HEK293 (cell line): ENCODE results near the gene GRB10.
A peak's percentile ranks its signal among the peaks of the same experiment; 100 is the strongest.

Experiments used
- BCL11A ChIP-seq: fragments of 450-650 bp; formaldehyde crosslinking; IDR thresholded peaks from 2 replicates; pipeline ENCODE4 v1.5.1; 2016; ENCODE audit warnings: low read depth, missing biosample characterization, missing genetic modification characterization
- EGR2 ChIP-seq: fragments of 450-650 bp; formaldehyde crosslinking; IDR thresholded peaks from 2 replicates; pipeline ENCODE4 v1.5.1; 2016; ENCODE audit warnings: low read depth, missing biosample characterization, missing genetic modification characterization
- FEZF1 ChIP-seq: fragments of 450-650 bp; formaldehyde crosslinking; IDR thresholded peaks from 2 replicates; pipeline ENCODE4 v1.5.1; 2016; ENCODE audit warnings: missing biosample characterization, missing genetic modification characterization
- KLF10 ChIP-seq: fragments of 450-650 bp; IDR thresholded peaks from 2 replicates; pipeline ENCODE4 v1.5.1; 2018; ENCODE audit warnings: missing biosample characterization, mild to moderate bottlenecking, missing genetic modification characterization
- KLF8 ChIP-seq: fragments of 450-650 bp; formaldehyde crosslinking; IDR thresholded peaks from 2 replicates; pipeline ENCODE4 v1.5.1; 2016; ENCODE audit warnings: missing biosample characterization, missing genetic modification characterization
- PRDM1 ChIP-seq: fragments of 450-650 bp; formaldehyde crosslinking; IDR thresholded peaks from 2 replicates; pipeline ENCODE4; 2016; ENCODE audit warnings: missing biosample characterization, missing genetic modification characterization
- SETDB1 ChIP-seq: IDR thresholded peaks from one replicate; pipeline ENCODE4 v1.6.1; 2017; ENCODE audit warnings: mild to moderate bottlenecking, low read length, moderate library complexity, mixed read lengths; ENCODE audit not compliant: insufficient read length
- SP3 ChIP-seq: fragments of 450-650 bp; formaldehyde crosslinking; IDR thresholded peaks from 2 replicates; pipeline ENCODE4 v1.5.1; 2016; ENCODE audit warnings: missing biosample characterization, missing genetic modification characterization
- ZBTB1 ChIP-seq: fragments of 450-650 bp; formaldehyde crosslinking; IDR thresholded peaks from 2 replicates; pipeline ENCODE4 v1.5.1; 2016; ENCODE audit warnings: missing biosample characterization, missing genetic modification characterization
- ZBTB6 ChIP-seq: fragments of 450-650 bp; formaldehyde crosslinking; IDR thresholded peaks from 2 replicates; pipeline ENCODE4 v1.5.1; 2017; ENCODE audit warnings: missing biosample characterization, missing genetic modification characterization
- ZFP3 ChIP-seq: fragments of 450-650 bp; formaldehyde crosslinking; IDR thresholded peaks from 2 replicates; pipeline ENCODE4 v1.5.1; 2016; ENCODE audit warnings: low read depth, missing biosample characterization, missing genetic modification characterization
- ZFP41 ChIP-seq: fragments of 450-650 bp; formaldehyde crosslinking; IDR thresholded peaks from 2 replicates; pipeline ENCODE4 v1.5.1; 2016; ENCODE audit warnings: missing biosample characterization, missing genetic modification characterization, borderline replicate concordance
- ZNF132 ChIP-seq: fragments of 450-650 bp; formaldehyde crosslinking; IDR thresholded peaks from 2 replicates; pipeline ENCODE4 v1.5.1; 2017; ENCODE audit warnings: missing biosample characterization, missing genetic modification characterization, borderline replicate concordance
- ZNF133 ChIP-seq: fragments of 450-650 bp; formaldehyde crosslinking; IDR thresholded peaks from 2 replicates; pipeline ENCODE4 v1.5.1; 2016; ENCODE audit warnings: missing biosample characterization, missing genetic modification characterization
- ZNF146 ChIP-seq: fragments of 450-650 bp; formaldehyde crosslinking; IDR thresholded peaks from 2 replicates; pipeline ENCODE4 v1.5.1; 2016; ENCODE audit warnings: missing biosample characterization, missing genetic modification characterization
- ZNF175 ChIP-seq: fragments of 450-650 bp; formaldehyde crosslinking; IDR thresholded peaks from 2 replicates; pipeline ENCODE4 v1.5.1; 2016; ENCODE audit warnings: missing biosample characterization, missing genetic modification characterization
- ZNF350 ChIP-seq: fragments of 450-650 bp; formaldehyde crosslinking; IDR thresholded peaks from 2 replicates; pipeline ENCODE4 v1.5.0; 2017; ENCODE audit warnings: missing biosample characterization, mild to moderate bottlenecking, missing genetic modification characterization
- ZNF362 ChIP-seq: fragments of 450-650 bp; formaldehyde crosslinking; IDR thresholded peaks from 2 replicates; pipeline ENCODE4 v1.5.1; 2016; ENCODE audit warnings: missing biosample characterization, missing genetic modification characterization
- ZNF37A ChIP-seq: fragments of 450-650 bp; IDR thresholded peaks from 2 replicates; pipeline ENCODE4 v1.5.1; 2018; ENCODE audit warnings: missing biosample characterization, missing genetic modification characterization
- ZNF394 ChIP-seq: fragments of 450-650 bp; formaldehyde crosslinking; IDR thresholded peaks from 2 replicates; pipeline ENCODE4 v1.5.1; 2016; ENCODE audit warnings: missing biosample characterization, missing genetic modification characterization, mild to moderate bottlenecking, moderate library complexity, borderline replicate concordance
- ZNF501 ChIP-seq: fragments of 450-650 bp; formaldehyde crosslinking; IDR thresholded peaks from 2 replicates; pipeline ENCODE4 v1.5.1; 2016; ENCODE audit warnings: missing biosample characterization, missing genetic modification characterization
- ZNF558 ChIP-seq: fragments of 450-650 bp; formaldehyde crosslinking; IDR thresholded peaks from 2 replicates; pipeline ENCODE4 v1.5.1; 2016; ENCODE audit warnings: missing biosample characterization, missing genetic modification characterization
- ZNF610 ChIP-seq: fragments of 450-650 bp; formaldehyde crosslinking; IDR thresholded peaks from 2 replicates; pipeline ENCODE4 v1.5.1; 2016; ENCODE audit warnings: missing biosample characterization, missing genetic modification characterization, borderline replicate concordance
- ZNF626 ChIP-seq: fragments of 450-650 bp; sonication (Bioruptor Pico); formaldehyde crosslinking; IDR thresholded peaks from 2 replicates; pipeline ENCODE4 v1.5.1; 2018; ENCODE audit warnings: missing biosample characterization, missing genetic modification characterization, inconsistent platforms
- ZNF658 ChIP-seq: fragments of 450-650 bp; formaldehyde crosslinking; IDR thresholded peaks from 2 replicates; pipeline ENCODE4; 2016; ENCODE audit warnings: missing biosample characterization, missing genetic modification characterization
- ZNF660 ChIP-seq: fragments of 450-650 bp; IDR thresholded peaks from 2 replicates; pipeline ENCODE4 v1.5.1; 2018; ENCODE audit warnings: missing biosample characterization, mild to moderate bottlenecking, missing genetic modification characterization
- ZNF677 ChIP-seq: fragments of 450-650 bp; IDR thresholded peaks from 2 replicates; pipeline ENCODE4 v1.5.0; 2018; ENCODE audit warnings: missing biosample characterization, mild to moderate bottlenecking, missing genetic modification characterization, moderate library complexity
- ZNF785 ChIP-seq: fragments of 450-650 bp; formaldehyde crosslinking; IDR thresholded peaks from 2 replicates; pipeline ENCODE4 v1.5.1; 2016; ENCODE audit warnings: missing biosample characterization, missing genetic modification characterization
- ZNF792 ChIP-seq: fragments of 450-650 bp; formaldehyde crosslinking; IDR thresholded peaks from 2 replicates; pipeline ENCODE4 v1.5.1; 2016; ENCODE audit warnings: missing biosample characterization, missing genetic modification characterization
- ZSCAN4 ChIP-seq: fragments of 450-650 bp; formaldehyde crosslinking; IDR thresholded peaks from 2 replicates; pipeline ENCODE4 v1.5.1; 2017; ENCODE audit warnings: missing biosample characterization, missing genetic modification characterization
- ZXDB ChIP-seq: fragments of 450-650 bp; formaldehyde crosslinking; IDR thresholded peaks from 2 replicates; pipeline ENCODE4 v1.5.1; 2016; ENCODE audit warnings: missing biosample characterization, missing genetic modification characterization
- TF ChIP-seq, protein P1 (sequence below): fragments of 450-650 bp; formaldehyde crosslinking; IDR thresholded peaks from 2 replicates; pipeline ENCODE4 v1.5.1; 2016; ENCODE audit warnings: missing biosample characterization, missing genetic modification characterization
- TF ChIP-seq, protein P2 (sequence below): sonication (generic); formaldehyde crosslinking; IDR thresholded peaks from 2 replicates; pipeline ENCODE4 v1.8.1; 2022; ENCODE audit warnings: mild to moderate bottlenecking, moderate library complexity, missing genetic modification reagents

Gene GRB10

GRCh38 chr7:50821457-50822008 lies 38.8 kb upstream of the GRB10 start (continued):
- TF ChIP-seq ZNF610 (no peak), SETDB1 (no peak), ZNF677 (no peak), ZNF350 (tag by site-specific recombination) (no peak), ZNF37A (tag by site-specific recombination) (no peak), ZBTB6 (tag by site-specific recombination) (no peak), FEZF1 (tag by site-specific recombination) (peak; percentile 52; the same call in 1 of the 2 replicates), ZBTB1 (tag by site-specific recombination) (no peak), ZNF394 (tag by site-specific recombination) (no peak), ZNF660 (tag by site-specific recombination) (0 out of 2 replicates have a peak, but pooled peaks have one; percentile 58), KLF10 (no peak), ZNF626 (tag by site-specific recombination) (no peak), ZNF785 (tag by site-specific recombination) (no peak), SP3 (tag by site-specific recombination) (0 out of 2 replicates have a peak, but pooled peaks have one; percentile 29), ZSCAN4 (tag by site-specific recombination) (no peak), ZNF362 (no peak), ZNF792 (no peak), ZNF133 (tag by site-specific recombination) (no peak), ZFP41 (tag by site-specific recombination) (no peak), ZNF558 (tag by site-specific recombination) (0 out of 2 replicates have a peak, but pooled peaks have one; percentile 16), EGR2 (tag by site-specific recombination) (no peak), ZNF132 (no peak), ZNF146 (tag by site-specific recombination) (no peak), PRDM1 (tag by site-specific recombination) (peak; percentile 76), ZXDB (tag by site-specific recombination) (0 out of 2 replicates have a peak, but pooled peaks have one; percentile 18), ZNF175 (tag by site-specific recombination) (no peak), KLF8 (tag by site-specific recombination) (no peak), ZNF658 (no peak), BCL11A (no peak), ZFP3 (tag by site-specific recombination) (no peak), ZNF501 (peak; percentile 24; the same call in 1 of the 2 replicates)
- TF ChIP-seq, protein P1, sequence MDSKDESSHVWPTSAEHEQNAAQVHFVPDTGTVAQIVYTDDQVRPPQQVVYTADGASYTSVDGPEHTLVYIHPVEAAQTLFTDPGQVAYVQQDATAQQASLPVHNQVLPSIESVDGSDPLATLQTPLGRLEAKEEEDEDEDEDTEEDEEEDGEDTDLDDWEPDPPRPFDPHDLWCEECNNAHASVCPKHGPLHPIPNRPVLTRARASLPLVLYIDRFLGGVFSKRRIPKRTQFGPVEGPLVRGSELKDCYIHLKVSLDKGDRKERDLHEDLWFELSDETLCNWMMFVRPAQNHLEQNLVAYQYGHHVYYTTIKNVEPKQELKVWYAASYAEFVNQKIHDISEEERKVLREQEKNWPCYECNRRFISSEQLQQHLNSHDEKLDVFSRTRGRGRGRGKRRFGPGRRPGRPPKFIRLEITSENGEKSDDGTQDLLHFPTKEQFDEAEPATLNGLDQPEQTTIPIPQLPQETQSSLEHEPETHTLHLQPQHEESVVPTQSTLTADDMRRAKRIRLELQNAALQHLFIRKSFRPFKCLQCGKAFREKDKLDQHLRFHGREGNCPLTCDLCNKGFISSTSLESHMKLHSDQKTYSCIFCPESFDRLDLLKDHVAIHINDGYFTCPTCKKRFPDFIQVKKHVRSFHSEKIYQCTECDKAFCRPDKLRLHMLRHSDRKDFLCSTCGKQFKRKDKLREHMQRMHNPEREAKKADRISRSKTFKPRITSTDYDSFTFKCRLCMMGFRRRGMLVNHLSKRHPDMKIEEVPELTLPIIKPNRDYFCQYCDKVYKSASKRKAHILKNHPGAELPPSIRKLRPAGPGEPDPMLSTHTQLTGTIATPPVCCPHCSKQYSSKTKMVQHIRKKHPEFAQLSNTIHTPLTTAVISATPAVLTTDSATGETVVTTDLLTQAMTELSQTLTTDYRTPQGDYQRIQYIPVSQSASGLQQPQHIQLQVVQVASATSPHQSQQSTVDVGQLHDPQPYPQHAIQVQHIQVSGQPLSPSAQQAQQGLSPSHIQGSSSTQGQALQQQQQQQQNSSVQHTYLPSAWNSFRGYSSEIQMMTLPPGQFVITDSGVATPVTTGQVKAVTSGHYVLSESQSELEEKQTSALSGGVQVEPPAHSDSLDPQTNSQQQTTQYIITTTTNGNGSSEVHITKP (tag by site-specific recombination): peak; percentile 92
- TF ChIP-seq, protein P2, sequence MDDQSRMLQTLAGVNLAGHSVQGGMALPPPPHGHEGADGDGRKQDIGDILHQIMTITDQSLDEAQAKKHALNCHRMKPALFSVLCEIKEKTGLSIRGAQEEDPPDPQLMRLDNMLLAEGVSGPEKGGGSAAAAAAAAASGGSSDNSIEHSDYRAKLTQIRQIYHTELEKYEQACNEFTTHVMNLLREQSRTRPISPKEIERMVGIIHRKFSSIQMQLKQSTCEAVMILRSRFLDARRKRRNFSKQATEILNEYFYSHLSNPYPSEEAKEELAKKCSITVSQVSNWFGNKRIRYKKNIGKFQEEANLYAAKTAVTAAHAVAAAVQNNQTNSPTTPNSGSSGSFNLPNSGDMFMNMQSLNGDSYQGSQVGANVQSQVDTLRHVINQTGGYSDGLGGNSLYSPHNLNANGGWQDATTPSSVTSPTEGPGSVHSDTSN (CRISPR knock-in tag): no peak
